GM21825 (cell line): ENCODE measurements around the gene HS3ST2.
"Not testable (repeated sequence)": the region's sequence is repeated elsewhere in the genome, so short reads cannot be mapped to it uniquely, and the experiment has no call there.

Source experiments
- ATAC-seq: cut with Tn5 transposase; IDR thresholded peaks from one replicate; pipeline ENCODE4 v1.9.1; 2021; ENCODE audit warnings: mild to moderate bottlenecking, moderate library complexity; ENCODE audit not compliant: unreplicated experiment

Gene HS3ST2

GRCh38 chr16:22813223-22813947, 577 bp upstream of the HS3ST2 start:
- ATAC-seq: no peak

GRCh38 chr16:22814711-22815105, 746 bp downstream of the HS3ST2 start:
- ATAC-seq: no peak

- ATAC-seq: no peak
These were observed 1.9 kb downstream of the HS3ST2 start for GRCh38 chr16:22815863-22816262.

GRCh38 chr16:22816475-22816874, 2.5 kb downstream of the HS3ST2 start:
- no peak for ATAC-seq

GRCh38 chr16:22818736-22819135, 4.8 kb downstream of the HS3ST2 start:
- not testable (repeated sequence) for ATAC-seq

- ATAC-seq: no peak
These were observed 24.7 kb downstream of the HS3ST2 start for GRCh38 chr16:22838681-22839080.

- not testable (repeated sequence) for ATAC-seq
These were observed 28.1 kb downstream of the HS3ST2 start for GRCh38 chr16:22842031-22842430.

GRCh38 chr16:22843122-22843521, 29.2 kb downstream of the HS3ST2 start:
- ATAC-seq: no peak

- ATAC-seq: no peak
These were observed 29.9 kb downstream of the HS3ST2 start for GRCh38 chr16:22843856-22844255.

- ATAC-seq: no peak
These were observed 30.5 kb downstream of the HS3ST2 start for GRCh38 chr16:22844416-22844815.

GRCh38 chr16:22847100-22847499, 33.1 kb downstream of the HS3ST2 start:
- ATAC-seq: no peak

- ATAC-seq: no peak
These were observed 33.7 kb downstream of the HS3ST2 start for GRCh38 chr16:22847690-22848089.

GRCh38 chr16:22848451-22848850, 34.5 kb downstream of the HS3ST2 start:
- no peak for ATAC-seq

- no peak for ATAC-seq
These were observed 35.6 kb downstream of the HS3ST2 start for GRCh38 chr16:22849517-22849916.

- no peak for ATAC-seq
These were observed 41.3 kb downstream of the HS3ST2 start for GRCh38 chr16:22855231-22855630.

- ATAC-seq: no peak
These were observed 43.5 kb downstream of the HS3ST2 start for GRCh38 chr16:22857296-22858025.

- ATAC-seq: no peak
These were observed 46.0 kb downstream of the HS3ST2 start for GRCh38 chr16:22859925-22860324.

GRCh38 chr16:22861580-22861979, 47.6 kb downstream of the HS3ST2 start:
- no peak for ATAC-seq

- no peak for ATAC-seq
These were observed 48.1 kb downstream of the HS3ST2 start for GRCh38 chr16:22862046-22862445.

GRCh38 chr16:22864375-22864774, 50.4 kb downstream of the HS3ST2 start:
- ATAC-seq: no peak

GRCh38 chr16:22868593-22869224, 54.7 kb downstream of the HS3ST2 start:
- no peak for ATAC-seq

- ATAC-seq: no peak
These were observed 57.9 kb downstream of the HS3ST2 start for GRCh38 chr16:22871861-22872260.
